Measurements from ENCODE around the gene B4GAT1.
"Not testable (repeated sequence)": the region's sequence is repeated elsewhere in the genome, so short reads cannot be mapped to it uniquely, and the experiment has no call there.

The B4GAT1 gene

GRCh38 chr11:66335531-66336233 lies 11.7 kb downstream of the B4GAT1 start:
- DNase-seq = no peak

- no peak for DNase-seq
Measured at GRCh38 chr11:66334605-66335442, 12.6 kb downstream of the B4GAT1 start.

- DNase-seq = no peak
Measured at GRCh38 chr11:66333896-66334604, 13.4 kb downstream of the B4GAT1 start.

- DNase-seq = no peak
Measured at GRCh38 chr11:66333220-66333877, 14.1 kb downstream of the B4GAT1 start.

GRCh38 chr11:66332371-66333219 lies 14.8 kb downstream of the B4GAT1 start:
- no peak for DNase-seq

GRCh38 chr11:66331542-66332370 lies 15.7 kb downstream of the B4GAT1 start:
- no peak for DNase-seq

- no peak for DNase-seq
Measured at GRCh38 chr11:66330931-66331330, 16.5 kb downstream of the B4GAT1 start.

DNA sequence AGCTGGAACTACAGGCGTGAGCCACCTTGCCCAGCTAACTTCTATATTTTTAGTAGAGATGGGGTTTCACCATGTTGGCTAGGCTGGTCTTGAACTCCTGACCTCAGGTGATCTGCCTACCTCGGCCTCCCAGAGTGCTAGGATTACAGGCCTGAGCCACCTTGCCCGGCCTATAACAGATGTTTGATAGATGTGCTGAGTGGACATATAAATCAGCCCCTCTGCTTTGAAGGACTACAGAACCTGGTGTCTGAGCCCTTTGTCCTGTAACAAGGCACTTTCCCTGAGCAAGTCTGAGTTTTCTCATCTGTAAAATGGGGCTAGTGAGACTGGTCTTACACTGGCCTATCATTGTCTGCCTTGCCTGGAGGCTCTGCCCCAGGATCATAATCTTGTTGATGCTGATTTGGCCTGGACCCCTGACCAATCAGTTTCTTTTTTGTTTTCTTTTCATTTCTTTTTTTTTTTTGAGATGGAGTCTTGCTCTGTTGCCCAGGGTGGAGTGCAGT lies 18.2 kb downstream of the B4GAT1 start:
- DNase-seq = no peak

- peak; percentile 81 to 87 for DNase-seq
Measured at GRCh38 chr11:66328302-66329144, 18.9 kb downstream of the B4GAT1 start.

GRCh38 chr11:66328031-66328301 lies 19.5 kb downstream of the B4GAT1 start:
- DNase-seq = no peak

DNA sequence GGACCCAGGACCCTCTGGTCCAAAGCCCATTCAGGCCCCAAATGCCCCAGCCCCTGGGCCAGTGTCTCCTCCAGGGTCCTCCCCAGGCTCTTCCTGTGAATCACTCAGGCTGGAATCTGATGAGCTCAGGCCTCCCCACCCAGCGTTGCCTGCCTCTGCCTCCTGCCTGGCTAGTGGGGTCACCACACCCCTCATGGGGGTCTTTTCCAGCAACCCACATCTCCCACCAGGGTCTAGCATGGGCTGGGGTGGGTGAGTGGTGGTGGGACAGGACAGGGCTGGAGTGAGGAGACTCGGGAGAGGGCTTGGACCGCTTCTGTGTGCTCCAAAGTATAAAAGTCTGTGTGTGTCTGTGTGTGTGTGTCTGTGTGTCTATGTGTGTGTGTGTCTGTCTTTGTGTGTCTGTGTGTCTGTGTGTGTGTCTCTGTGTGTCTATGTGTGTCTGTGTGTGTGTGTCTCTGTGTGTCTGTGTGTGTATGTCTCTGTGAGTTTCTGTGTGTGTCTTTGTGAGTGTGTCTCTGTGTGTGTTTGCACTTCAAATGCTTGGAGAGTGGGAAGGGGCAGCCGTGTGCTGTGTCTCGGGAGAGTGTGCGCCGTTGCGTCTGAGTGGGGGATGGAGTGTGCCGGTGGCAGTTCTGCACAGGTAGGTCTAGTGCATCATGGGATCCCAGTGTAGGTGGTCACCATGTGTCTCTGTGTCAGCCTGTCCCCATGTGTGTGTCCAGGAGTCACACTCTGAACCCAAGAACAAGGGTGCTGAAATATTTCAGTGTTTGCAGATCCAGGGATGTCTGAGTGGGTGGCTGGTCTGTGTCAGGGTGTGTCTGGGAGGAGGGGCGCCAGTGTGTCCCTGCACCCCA lies 20.0 kb downstream of the B4GAT1 start:
- DNase-seq = no peak

- no peak for DNase-seq
Measured at GRCh38 chr11:66326261-66327111, 20.9 kb downstream of the B4GAT1 start.

- DNase-seq = no peak
Measured at GRCh38 chr11:66325263-66325671, 22.2 kb downstream of the B4GAT1 start.

DNA sequence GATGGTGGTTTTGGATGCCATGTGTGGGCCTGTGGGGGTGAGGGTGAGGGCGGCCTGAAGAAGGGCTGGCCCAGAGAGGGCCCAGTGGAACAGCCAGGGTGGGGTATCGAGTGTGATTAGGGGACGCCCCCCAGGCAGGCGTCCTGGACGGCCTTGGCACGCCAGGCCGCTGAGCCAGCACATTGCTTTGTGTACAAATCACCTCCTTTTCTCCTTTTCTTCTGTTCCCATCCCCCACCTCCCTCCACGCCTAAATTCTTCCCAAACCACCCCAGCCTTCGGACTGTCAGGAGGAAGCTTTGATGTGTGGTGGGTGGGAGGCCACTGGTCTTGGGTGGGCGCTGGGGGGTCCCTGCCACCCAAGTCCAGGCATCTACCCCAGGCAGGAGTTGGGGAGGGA lies 22.8 kb downstream of the B4GAT1 start:
- no peak for DNase-seq

- no peak for DNase-seq
Measured at GRCh38 chr11:66323684-66324083, 23.7 kb downstream of the B4GAT1 start.

DNA sequence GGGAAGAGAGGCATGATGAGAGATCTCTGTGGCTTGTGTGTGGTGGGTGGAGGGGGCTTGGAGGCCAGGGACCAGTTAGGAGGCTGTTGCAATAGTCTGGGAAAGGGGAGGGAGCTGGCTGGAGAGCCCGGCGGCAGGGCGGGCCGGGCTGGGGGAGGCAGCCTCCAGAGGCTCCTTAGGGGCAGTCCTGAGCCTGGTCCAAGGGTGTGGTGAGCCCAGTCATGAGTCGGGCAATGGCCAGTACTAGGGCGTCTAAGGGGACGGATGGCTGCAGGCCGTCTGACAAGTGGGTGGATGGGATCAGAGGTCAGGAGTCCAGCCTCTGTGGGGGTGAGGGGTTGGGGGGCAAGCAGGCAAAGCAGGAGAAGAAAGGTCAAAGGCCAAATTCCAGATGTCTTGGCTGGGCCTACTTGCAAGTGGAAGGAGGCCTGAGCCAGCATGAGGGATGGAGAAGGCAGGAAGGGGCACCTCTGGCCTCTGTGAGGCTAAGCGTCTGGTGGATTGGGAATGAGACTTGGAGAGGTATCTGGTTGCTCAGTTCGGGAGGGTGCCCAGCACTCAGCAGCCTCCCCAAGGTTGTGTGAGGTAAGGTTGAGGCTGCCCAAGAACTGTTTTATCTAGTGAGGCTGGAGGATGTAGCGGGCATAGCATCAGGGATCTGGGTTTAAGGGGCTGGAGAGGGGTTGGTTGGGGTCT lies 24.5 kb downstream of the B4GAT1 start:
- DNase-seq = no peak

DNA sequence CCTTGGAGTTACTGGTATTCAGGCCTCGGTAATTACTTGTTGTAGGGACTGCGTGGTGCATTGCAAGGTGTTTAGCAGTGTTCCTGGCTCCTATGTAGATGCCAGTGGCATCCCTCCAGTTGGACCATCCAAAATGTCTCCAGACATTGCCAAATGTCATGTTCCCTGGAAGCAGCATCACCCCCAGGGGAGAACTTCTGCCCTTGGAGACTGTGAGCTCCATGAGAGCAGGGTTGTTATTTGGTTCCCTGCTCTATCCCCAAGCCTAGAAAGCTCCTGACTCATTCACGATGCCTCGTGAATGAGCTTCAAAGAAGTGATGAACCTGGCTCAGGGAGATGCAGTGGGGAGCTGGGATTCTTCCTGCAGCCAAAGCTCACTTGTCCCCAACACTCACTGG lies 25.8 kb downstream of the B4GAT1 start:
- no peak for DNase-seq

- not testable (repeated sequence) for DNase-seq
Measured at GRCh38 chr11:66320748-66321147, 26.7 kb downstream of the B4GAT1 start.

All from stimulated activated CD4-positive, alpha-beta T cell treated with anti-CD3 and anti-CD28 coated beads, Interleukin-2, amount 100 ng/mL, for 48 hours (primary cell).